ENCODE results near the gene RNF41.
A peak's percentile ranks its signal among the peaks of the same experiment; 100 is the strongest.

Gene RNF41

GRCh38 chr12:56190695-56191155 is 31.0 kb downstream of the RNF41 start:
- no peak for TF ChIP-seq CTCF (IDR thresholded peaks at IDR 0.05; ENCODE audit: low read length, missing control alignments)
- peak overlapping the region; percentile 76 for H3K4me3 ChIP-seq (replicated peaks; ENCODE audit: low read depth, low read length)
- DNase-seq (ENCODE audit: low read depth) = no peak

GRCh38 chr12:56189918-56190694 is 31.6 kb downstream of the RNF41 start:
- peak overlapping the region; percentile 76 for H3K4me3 ChIP-seq (replicated peaks; ENCODE audit: low read depth, low read length)
- peak; percentile 84 for DNase-seq (ENCODE audit: low read depth)

GRCh38 chr12:56189099-56189917 is 32.4 kb downstream of the RNF41 start, which contains the start of gene SMARCC2:
Gene SMARCC2, minus strand, starts transcription at chr12:56189483. Its CDS starts 22 bp downstream, at chr12:56189461.
- peak within 1 kb of the TSS; percentile 76 for H3K4me3 ChIP-seq (replicated peaks; ENCODE audit: low read depth, low read length)
- DNase-seq (ENCODE audit: low read depth) = peak; percentile 87
- peak; percentile 44 for TF ChIP-seq CTCF (IDR thresholded peaks at IDR 0.05; ENCODE audit: low read length, missing control alignments)

More at GRCh38 chr12:56189918-56190694, 31.6 kb downstream of the RNF41 start:
- no peak for TF ChIP-seq CTCF (IDR thresholded peaks at IDR 0.05; ENCODE audit: low read length, missing control alignments)

GRCh38 chr12:56188778-56189098 is 33.0 kb downstream of the RNF41 start:
- no peak for DNase-seq (ENCODE audit: low read depth)
- H3K4me3 ChIP-seq (replicated peaks; ENCODE audit: low read depth, low read length) = peak overlapping the region; percentile 69
- no peak for TF ChIP-seq CTCF (IDR thresholded peaks at IDR 0.05; ENCODE audit: low read length, missing control alignments)

GRCh38 chr12:56188131-56188777 is 33.5 kb downstream of the RNF41 start:
- no peak for DNase-seq (ENCODE audit: low read depth)
- TF ChIP-seq CTCF (IDR thresholded peaks at IDR 0.05; ENCODE audit: low read length, missing control alignments) = no peak
- peak overlapping the region; percentile 69 for H3K4me3 ChIP-seq (replicated peaks; ENCODE audit: low read depth, low read length)

GRCh38 chr12:56186957-56187356 is 34.8 kb downstream of the RNF41 start:
- no peak for DNase-seq (ENCODE audit: low read depth)
- no peak overlapping the region for H3K4me3 ChIP-seq (replicated peaks; ENCODE audit: low read depth, low read length)
- TF ChIP-seq CTCF (IDR thresholded peaks at IDR 0.05; ENCODE audit: low read length, missing control alignments) = no peak

Measured in fibroblast of pulmonary artery (primary cell).